GM18519 (cell line): ENCODE measurements around the gene PLA2R1.

ENCODE experiments used
- ATAC-seq: cut with Tn5 transposase; IDR thresholded peaks from one replicate; pipeline ENCODE4 v1.9.1; 2021; ENCODE audit warnings: mild to moderate bottlenecking, moderate library complexity; ENCODE audit not compliant: unreplicated experiment, low FRiP score

Gene PLA2R1

DNA sequence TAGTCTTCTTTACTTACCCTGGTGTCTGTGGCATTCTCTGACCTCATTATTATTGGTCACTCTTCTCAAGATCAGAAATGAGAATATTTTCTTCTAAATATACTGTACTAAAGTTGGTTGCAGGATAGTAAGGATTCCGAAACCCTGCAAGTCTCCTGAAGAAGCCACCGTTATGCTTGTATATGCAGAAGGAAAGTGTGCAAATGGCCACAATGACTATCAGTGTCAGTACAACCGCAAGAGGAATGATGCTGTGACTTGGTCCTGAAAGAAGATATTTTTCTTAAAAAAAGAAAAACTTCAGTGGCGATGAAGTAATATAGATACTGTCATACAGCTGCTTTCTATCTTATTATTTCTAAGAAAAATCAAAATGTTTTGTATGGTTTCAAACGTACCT is 120.7 kb downstream of the PLA2R1 start:
- no peak for ATAC-seq

GRCh38 chr2:159939946-159940345 is 122.5 kb downstream of the PLA2R1 start:
- peak; percentile 50 for ATAC-seq

DNA sequence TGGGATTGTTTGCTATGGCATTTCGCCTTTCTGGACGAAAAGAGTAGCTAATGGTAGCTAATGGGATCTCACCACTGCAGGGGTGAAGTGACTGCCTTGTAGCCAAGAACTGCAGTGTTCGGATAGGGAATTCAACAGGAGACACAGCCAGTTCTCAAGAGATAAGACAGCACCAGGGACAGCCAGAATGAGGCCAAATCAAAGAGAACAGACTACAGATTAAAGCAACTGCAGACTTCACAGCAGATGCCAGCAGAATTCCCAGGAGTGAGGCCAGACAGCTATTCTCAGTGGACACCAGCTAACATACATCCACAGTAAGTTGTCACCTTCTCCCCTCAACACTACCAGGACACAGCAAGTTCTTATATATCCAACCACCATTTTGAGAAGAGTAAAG is 124.0 kb downstream of the PLA2R1 start:
- ATAC-seq, result no peak

- no peak for ATAC-seq
Observed at GRCh38 chr2:159936471-159936870, 125.9 kb downstream of the PLA2R1 start.

DNA sequence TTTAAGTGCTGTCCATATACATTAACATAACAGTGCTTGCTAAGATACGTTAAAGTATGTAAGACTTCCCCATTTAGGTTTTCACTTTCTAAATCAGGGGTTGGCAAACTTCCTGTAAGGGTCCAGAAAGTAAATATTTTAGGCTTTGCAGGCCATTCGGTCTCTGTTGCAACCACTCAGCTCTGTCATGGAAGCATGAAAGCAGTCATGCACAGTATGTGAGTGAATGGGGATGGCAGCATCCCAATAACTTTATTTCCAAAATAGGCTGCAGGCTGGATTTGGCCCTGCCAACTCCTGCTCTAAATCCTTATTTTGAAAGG is 128.7 kb downstream of the PLA2R1 start:
- ATAC-seq, result peak; percentile 79

- ATAC-seq, result no peak
Observed at GRCh38 chr2:159933040-159933726, 129.2 kb downstream of the PLA2R1 start.

DNA sequence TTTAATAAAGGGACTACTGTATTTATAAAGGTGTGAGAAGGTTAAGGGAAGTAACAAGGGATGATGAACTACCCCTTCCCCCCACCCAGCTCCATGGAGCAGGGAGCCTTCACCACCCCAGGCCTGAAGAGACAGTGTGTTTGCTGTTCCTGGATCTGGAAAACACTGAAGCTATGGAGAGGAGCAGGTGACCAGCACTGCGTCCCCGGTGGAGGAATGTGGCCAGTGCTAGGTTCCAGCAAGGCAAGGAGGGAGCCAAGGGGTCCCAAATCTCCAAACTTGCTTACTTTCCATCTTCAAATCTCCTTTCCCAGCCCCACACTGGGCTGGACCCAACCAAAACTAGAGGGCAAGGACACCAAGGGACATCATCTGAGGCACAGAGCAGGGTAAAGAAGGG is 135.7 kb downstream of the PLA2R1 start:
- no peak for ATAC-seq

- no peak for ATAC-seq
Observed at GRCh38 chr2:159925975-159926374, 136.4 kb downstream of the PLA2R1 start.

DNA sequence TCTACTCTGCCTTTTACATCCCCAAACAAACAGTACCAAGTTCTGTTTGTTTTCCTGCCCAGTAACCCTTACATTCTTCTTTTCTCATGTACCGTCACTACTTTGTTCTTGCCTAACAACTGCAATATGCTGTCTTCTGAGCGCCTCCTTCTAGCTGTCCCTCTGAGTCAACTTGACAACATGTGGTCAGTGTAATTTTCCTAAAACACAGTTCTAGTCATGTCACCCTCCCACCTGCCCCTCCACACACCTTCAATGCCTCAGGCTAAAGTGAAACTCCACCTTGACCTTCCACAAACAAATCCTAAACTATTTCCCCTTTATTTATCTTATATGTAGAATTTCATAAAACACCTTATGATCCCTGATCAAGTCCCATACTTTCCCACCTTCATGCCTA is 139.9 kb downstream of the PLA2R1 start:
- ATAC-seq, result peak; percentile 56

GRCh38 chr2:159921752-159922404 is 140.5 kb downstream of the PLA2R1 start:
- ATAC-seq, result peak; percentile 79

DNA sequence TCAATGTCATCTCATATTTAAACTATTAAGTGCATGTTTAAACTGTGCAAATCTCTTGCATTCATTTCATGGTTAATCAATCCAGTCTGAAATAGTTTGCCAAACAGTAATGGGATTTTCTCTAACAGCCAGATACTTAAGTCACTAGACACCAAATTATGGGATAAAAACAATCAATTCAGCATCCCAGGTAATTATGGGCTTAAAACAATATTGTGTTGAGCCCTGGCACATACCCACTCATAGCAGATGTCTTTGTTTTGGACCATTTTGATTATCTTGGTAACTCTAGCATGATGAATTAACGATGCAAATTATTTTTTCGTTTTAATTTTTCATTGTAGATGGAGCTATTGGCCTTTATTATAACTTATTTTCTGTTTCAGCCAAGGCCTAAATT is 145.9 kb downstream of the PLA2R1 start:
- no peak for ATAC-seq

DNA sequence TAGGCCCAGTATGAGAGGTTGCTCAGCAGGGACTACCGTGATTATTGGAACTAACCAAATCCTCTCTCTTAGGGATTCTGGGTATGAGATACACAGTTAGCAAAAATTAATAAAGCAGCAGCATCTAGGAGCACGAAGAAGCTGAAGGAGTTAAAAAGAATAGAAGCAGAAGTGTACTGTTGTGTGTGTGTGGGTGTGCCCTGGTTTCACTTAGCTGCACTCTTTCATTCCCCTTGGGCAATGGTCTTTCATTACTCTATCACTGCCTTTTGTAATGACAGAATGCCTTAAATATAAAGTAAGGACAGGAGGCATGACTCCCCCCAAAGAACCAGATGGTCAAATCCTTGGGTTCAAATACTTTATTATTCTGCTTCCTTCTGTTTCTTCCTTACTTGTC is 148.5 kb downstream of the PLA2R1 start:
- ATAC-seq, result no peak

GRCh38 chr2:159912580-159912979 is 149.8 kb downstream of the PLA2R1 start:
- no peak for ATAC-seq

DNA sequence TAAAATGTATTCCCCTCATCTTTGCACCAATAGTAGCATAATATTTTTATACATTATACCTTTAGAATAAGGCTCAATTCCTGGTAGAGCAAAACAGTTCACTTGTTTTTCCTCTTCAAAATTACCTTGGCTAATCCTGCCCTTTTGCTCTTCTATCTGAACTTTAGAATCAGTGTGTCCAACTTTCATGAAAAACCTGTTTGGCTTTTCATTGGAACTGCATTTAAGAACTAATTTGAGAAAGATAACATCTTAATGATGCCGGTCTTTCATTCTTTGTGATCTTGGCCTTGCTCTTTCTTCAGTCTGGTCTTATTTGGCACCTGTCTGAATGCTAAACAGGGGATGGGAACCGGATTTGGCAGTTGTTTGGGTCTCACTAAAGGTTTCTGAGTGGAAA is 151.5 kb downstream of the PLA2R1 start:
- no peak for ATAC-seq

DNA sequence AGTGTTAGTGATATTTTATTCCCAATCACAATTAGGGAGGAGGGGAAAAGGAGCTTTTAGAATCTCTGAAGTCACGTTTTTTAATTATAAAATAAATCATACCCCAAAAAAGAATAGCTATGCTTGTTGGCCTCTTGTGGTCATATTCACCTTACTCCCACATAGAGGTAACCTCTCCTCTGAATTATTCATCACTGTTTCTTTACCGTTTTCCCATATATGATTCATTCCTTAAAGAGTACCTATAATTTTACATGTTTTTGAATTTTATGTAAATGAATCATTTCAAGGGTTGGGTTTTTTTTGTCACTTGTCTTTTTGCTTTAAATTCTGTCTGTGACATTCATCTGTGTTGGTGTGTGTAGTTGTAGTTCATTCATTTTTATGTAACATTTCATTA is 153.8 kb downstream of the PLA2R1 start:
- ATAC-seq, result no peak

DNA sequence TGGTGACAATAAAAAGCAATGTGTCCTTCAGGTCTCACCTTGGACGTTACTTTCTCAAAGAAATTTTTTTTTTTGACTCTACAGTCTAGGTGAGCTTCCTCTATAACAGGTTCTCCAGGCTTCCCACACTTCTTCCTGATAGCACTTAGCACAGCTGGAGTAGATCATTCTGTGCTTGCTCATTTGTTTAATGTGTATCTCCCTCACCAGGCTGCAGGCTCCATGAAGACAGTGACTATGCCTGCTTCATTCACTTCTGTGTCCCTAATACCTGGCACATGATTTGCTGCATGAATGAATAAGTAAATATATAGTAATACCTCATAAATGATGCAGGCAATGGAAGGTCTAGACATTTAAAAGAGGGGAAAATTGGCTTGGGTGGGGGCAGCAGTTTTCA is 154.5 kb downstream of the PLA2R1 start:
- no peak for ATAC-seq

- ATAC-seq, result no peak
Observed at GRCh38 chr2:159905926-159906714, 156.3 kb downstream of the PLA2R1 start.

DNA sequence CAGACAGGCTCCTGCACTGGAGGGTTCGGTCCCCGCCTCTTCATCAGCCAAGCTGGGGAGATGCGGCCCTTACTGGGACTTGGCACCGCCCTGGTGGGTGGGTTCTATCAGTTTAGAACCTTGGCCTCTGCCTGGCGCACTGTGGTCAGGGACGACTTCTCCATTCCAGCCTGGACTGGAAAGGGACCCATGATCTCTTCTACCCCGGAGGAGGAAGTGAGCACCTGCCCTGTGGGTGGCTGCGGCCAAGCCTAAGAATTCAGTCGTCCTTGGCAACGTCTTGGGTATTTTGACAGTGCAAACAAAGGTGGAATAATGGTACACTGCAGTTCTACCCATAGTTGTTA is 157.5 kb downstream of the PLA2R1 start:
- ATAC-seq, result peak; percentile 32

GRCh38 chr2:159904127-159904958 is 158.1 kb downstream of the PLA2R1 start, which contains the start of gene LY75:
TSS of gene LY75 (minus strand) at chr2:159904756.
- peak; percentile 71 for ATAC-seq

DNA sequence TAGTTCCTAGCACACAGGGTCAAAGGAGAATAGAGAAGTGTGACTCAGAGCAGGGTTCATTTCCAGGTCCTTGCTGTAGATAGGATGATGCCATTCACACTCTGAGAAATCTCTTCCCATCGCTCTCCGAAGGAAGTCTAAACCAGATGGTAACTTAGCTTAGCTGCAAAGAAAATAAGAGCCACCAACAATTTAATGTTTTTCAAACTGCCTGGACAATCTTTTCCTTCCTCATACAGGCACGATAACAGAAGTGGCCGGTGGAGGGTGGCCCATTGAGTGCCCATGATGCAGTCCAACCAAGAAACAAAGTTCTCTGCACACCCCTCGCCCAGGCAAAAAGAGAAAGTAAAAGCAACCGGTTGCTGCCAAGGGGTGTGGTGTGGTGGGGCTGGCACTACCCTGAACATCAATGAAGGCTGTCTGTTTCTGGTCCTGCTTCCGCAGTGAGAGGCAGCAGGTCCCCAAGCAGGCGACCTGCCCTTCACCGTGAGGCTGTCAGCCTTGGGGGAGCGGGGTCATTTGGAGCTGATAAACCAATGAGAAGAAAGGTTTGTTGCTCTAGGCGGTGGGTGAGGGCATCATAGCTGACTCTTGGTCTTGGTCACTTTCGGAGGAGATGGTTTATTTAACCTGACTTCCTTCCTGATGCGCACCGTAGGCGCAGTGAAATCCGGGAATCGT is 158.8 kb downstream of the PLA2R1 start:
- ATAC-seq, result no peak
